ENCODE measurements around the gene CA10. TPM values are rescaled to one million over a fixed set of nuclear protein-coding genes. Genes with fewer than 3 reads are reported as not detected.

CA10 gene
- total and polyA plus RNA-seq, 2 of the 4 experiments (the other 2 are of a cell fraction), result not detected

DNA sequence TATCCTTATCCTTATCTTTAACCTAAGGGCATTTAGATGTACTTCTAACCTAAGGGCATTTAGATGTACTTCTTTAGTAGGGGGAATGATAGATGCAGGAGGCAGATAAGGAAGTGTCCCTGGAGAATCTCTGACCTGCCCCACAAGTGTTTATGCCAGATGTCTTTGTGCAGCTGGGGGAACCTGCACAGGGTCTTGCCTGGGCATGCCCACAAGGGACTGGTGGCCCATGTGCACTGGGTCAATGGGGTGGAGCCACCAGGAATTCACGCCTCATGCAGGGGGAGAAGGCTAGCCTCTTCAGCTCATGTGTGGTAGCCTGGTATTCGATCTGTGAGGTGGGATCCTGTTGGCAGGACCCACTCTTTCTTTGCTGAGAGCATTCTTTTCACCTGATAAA is 38.0 kb downstream of the CA10 start:
- H2BK120ac ChIP-seq (ENCODE audit: low read depth, low read length), result no peak overlapping the region
- H3K4me3 ChIP-seq (ENCODE audit: insufficient read depth, low read depth, low read length), result no peak overlapping the region
- no peak overlapping the region for H2AK9ac ChIP-seq (replicated peaks; ENCODE audit: low read depth, low read length, poor library complexity)
- no peaks in the 10 kb centered on the region for H3K4me1 ChIP-seq (ENCODE audit: control insufficient read depth, insufficient read depth, low read length)
- ChIA-PET CTCF (no interaction called here), POLR2A (ENCODE audit: unreplicated experiment) (no interaction called here)
- no peaks in the 10 kb centered on the region for H3K36me3 ChIP-seq (ENCODE audit: control insufficient read depth, insufficient read depth, low read length)
- H4K8ac ChIP-seq (ENCODE audit: low read depth in 2 of 2, low read length in 2 of 2), result no peak overlapping the region
- H3K27ac ChIP-seq (ENCODE audit: insufficient read depth, low read length), result no peak overlapping the region
- H4K20me1 ChIP-seq (ENCODE audit: insufficient read depth, low read length), result no peaks in the 10 kb centered on the region
- no peak overlapping the region for H2BK20ac ChIP-seq (ENCODE audit: low read depth, low read length)
- no peak overlapping the region for H3K23ac ChIP-seq (ENCODE audit: low read depth, low read length)
- H3K14ac ChIP-seq (replicated peaks; ENCODE audit: low read depth, low read length), result no peak overlapping the region
- H2AFZ ChIP-seq (replicated peaks; ENCODE audit: low read length, poor library complexity), result no peak overlapping the region
- ATAC-seq (ENCODE audit: low read depth) (no peak), DNase-seq (no peak)
- WGBS, 2 experiments (ENCODE audit: extremely low coverage in 2 of 2, insufficient read length in 1 of 2), result no CpG with 5 or more reads among the region's 2 CpGs
- H2BK15ac ChIP-seq (ENCODE audit: low read depth, low read length), result no peak overlapping the region
- no peak overlapping the region for H2BK5ac ChIP-seq (ENCODE audit: low read depth, low read length, poor library complexity, severe bottlenecking)
- H3K9ac ChIP-seq (ENCODE audit: low read depth, low read length), result no peak overlapping the region
- no peak overlapping the region for H3K56ac ChIP-seq (ENCODE audit: extremely low read depth, insufficient read depth, low read length)
- intact Hi-C loops (cut with micrococcal nuclease) (no loop called here), in situ Hi-C loops (cut with MboI; ENCODE audit: low sequenced_read_pairs) (no loop called here), dilution Hi-C loops (cut with HindIII; ENCODE audit: low sequenced_read_pairs, unreplicated experiment) (no loop called here)
- H3K9me1 ChIP-seq (ENCODE audit: insufficient read depth, low read length), result no peaks in the 10 kb centered on the region
- no peak overlapping the region for H3K18ac ChIP-seq (ENCODE audit: low read depth, low read length)
- H3K4me2 ChIP-seq (ENCODE audit: low read depth, low read length), result no peak overlapping the region
- no peak overlapping the region for H4K5ac ChIP-seq (ENCODE audit: low read depth, low read length)
- no peaks in the 10 kb centered on the region for H3K27me3 ChIP-seq (ENCODE audit: control insufficient read depth, insufficient read depth, low read length)
- BruUV-seq (replicated peaks), result no TSS peak
- no peak overlapping the region for H4K91ac ChIP-seq (ENCODE audit: insufficient read depth, low read depth, low read length)
- no peak overlapping the region for H2AK5ac ChIP-seq (ENCODE audit: low read depth, low read length)
- TF ChIP-seq ELK1 (IDR thresholded peaks at IDR 0.05; ENCODE audit: borderline replicate concordance, low read depth, low read length) (no peak), RFX5 (IDR thresholded peaks at IDR 0.05; ENCODE audit: low read depth, low read length) (no peak), MAZ (IDR thresholded peaks at IDR 0.05; ENCODE audit: borderline replicate concordance, low read depth, low read length) (no peak), SMC3 (IDR thresholded peaks at IDR 0.05; ENCODE audit: low read depth, low read length) (no peak), NFE2L2 (IDR thresholded peaks at IDR 0.05; ENCODE audit: low read depth, low read length) (no peak), BHLHE40 (IDR thresholded peaks at IDR 0.05; ENCODE audit: low read depth, low read length) (no peak), POLR2A (IDR thresholded peaks at IDR 0.05; ENCODE audit: low read depth, low read length) (no peak), MXI1 (IDR thresholded peaks at IDR 0.05; ENCODE audit: borderline replicate concordance, low read depth, low read length) (no peak), MAFK (IDR thresholded peaks at IDR 0.05; ENCODE audit: low read depth, low read length) (no peak)
- TF ChIP-seq, protein P1, sequence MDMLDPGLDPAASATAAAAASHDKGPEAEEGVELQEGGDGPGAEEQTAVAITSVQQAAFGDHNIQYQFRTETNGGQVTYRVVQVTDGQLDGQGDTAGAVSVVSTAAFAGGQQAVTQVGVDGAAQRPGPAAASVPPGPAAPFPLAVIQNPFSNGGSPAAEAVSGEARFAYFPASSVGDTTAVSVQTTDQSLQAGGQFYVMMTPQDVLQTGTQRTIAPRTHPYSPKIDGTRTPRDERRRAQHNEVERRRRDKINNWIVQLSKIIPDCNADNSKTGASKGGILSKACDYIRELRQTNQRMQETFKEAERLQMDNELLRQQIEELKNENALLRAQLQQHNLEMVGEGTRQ (IDR thresholded peaks at IDR 0.05; ENCODE audit: low read depth, low read length), result no peak
- peaks cover 9% of the 10 kb centered on the region for H3K9me3 ChIP-seq (ENCODE audit: control insufficient read depth, insufficient read depth, low read length)
- H3K79me1 ChIP-seq (ENCODE audit: low read depth in 1 of 2, low read length in 2 of 2), result no peaks in the 10 kb centered on the region
- no peak overlapping the region for H3K4ac ChIP-seq (ENCODE audit: low read depth, low read length)
